Esophagus squamous epithelium (tissue), 5 donors: ENCODE measurements around the gene BMERB1. TPM values are rescaled to one million over a fixed set of nuclear protein-coding genes. Genes with fewer than 3 reads are reported as not detected.

ENCODE experiments used
- DNase-seq: peaks from one replicate; lab custom pipeline; 2025; lab: John Stamatoyannopoulos, UW
- H3K27ac ChIP-seq, 4 donors: fragments of 200-600 bp; sonication (generic); one replicate each; pipeline ENCODE4 v1.5.1; 2016 to 2019; ENCODE audit warnings: mild to moderate bottlenecking in 1 of 4
- H3K27me3 ChIP-seq, 4 donors: fragments of 200-600 bp; sonication (generic); 1 replicate in 3 of 4; 2 replicates in 1 of 4; pipeline versions ENCODE4 v1.5.1 to v1.6.0; 2017 to 2021; ENCODE audit warnings: antibody characterized with exemption in 1 of 4
- H3K36me3 ChIP-seq, 3 donors: fragments of 200-600 bp; sonication (generic); one replicate each; pipeline ENCODE4 v1.5.1; 2016 to 2019
- H3K4me1 ChIP-seq, 3 donors: fragments of 200-600 bp; sonication (generic); one replicate each; pipeline ENCODE4 v1.5.1; 2017 to 2019
- H3K4me3 ChIP-seq, 4 donors: fragments of 200-600 bp; sonication (generic); 1 replicate in 3 of 4; 2 replicates in 1 of 4; pipeline ENCODE4 v1.5.1; 2016 to 2019; ENCODE audit warnings: mild to moderate bottlenecking in 2 of 4, moderate library complexity in 1 of 4
- H3K9me3 ChIP-seq, 3 donors: fragments of 200-600 bp; sonication (generic); one replicate each; pipeline ENCODE4 v1.5.1; 2016 to 2019
- CTCF ChIP-seq, 6 experiments: fragments of 450-650 bp in 4 of 6; fragments of 200-600 bp in 2 of 6; sonication (generic) in 2 of 6; IDR thresholded peaks; one replicate each; pipeline ENCODE4 v1.5.1; 2016 to 2019; ENCODE audit warnings: antibody characterized with exemption in 6 of 6, mild to moderate bottlenecking in 4 of 6, moderate library complexity in 4 of 6
- POLR2A ChIP-seq, 4 donors: fragments of 450-650 bp; IDR thresholded peaks; one replicate each; pipeline ENCODE4 v1.6.1; 2017; ENCODE audit warnings: antibody characterized with exemption in 4 of 4, mild to moderate bottlenecking in 4 of 4, moderate library complexity in 3 of 4
- WGBS, 2 donors: methylation state at CpG; one replicate each; pipeline ENCODE4 v1.1.5; 2018; 5-methylcytosine and 5-hydroxymethylcytosine counted together
- intact Hi-C: fragments of 100-400 bp; cut with DNase I; formaldehyde crosslinking; loops from one replicate; pipeline ENCODE4 v1.15.0; 2022
- total RNA-seq, 4 donors: library from RNA; depleted of rRNA; stranded (reverse); fragments of >200 nt; gene quantifications; one replicate each; pipeline ENCODE4 v1.1.0, GENCODE V29; 2016
- donor health status: DM: yes; HTN: yes; CAD: no.

The BMERB1 gene
- total RNA-seq, 4 donors from 2014 or later, result 3.4 to 38.1 (median 14.9) TPM

GRCh38 chr16:15593235-15593634 lies 158.8 kb downstream of the BMERB1 start:
- peak overlapping the region; percentile 58 to 93 (median 68) for H3K27ac ChIP-seq
- H3K9me3 ChIP-seq, result no peaks in the 10 kb centered on the region
- WGBS, 2 donors, result 69 to 84% methylated on average over 5 to 7 of the region's 9 CpGs
- intact Hi-C loops, result no loop called here
- DNase-seq, result no peak
- no peaks in the 10 kb centered on the region for H3K27me3 ChIP-seq
- no peak overlapping the region for H3K4me3 ChIP-seq
- H3K36me3 ChIP-seq, result peaks cover 0 to 54% (median 21%) of the 10 kb centered on the region in 3 donors
- H3K4me1 ChIP-seq, result peaks cover 10 to 44% (median 32%) of the 10 kb centered on the region in 3 donors
- TF ChIP-seq POLR2A (IDR thresholded peaks at IDR 0.05) (no peak), CTCF (IDR thresholded peaks at IDR 0.05) (no peak)

- intact Hi-C loops, result no loop called here
Measured at GRCh38 chr16:15594711-15595320, 160.4 kb downstream of the BMERB1 start.

GRCh38 chr16:15597135-15597534 lies 162.7 kb downstream of the BMERB1 start:
- intact Hi-C loops, result no loop called here
- TF ChIP-seq CTCF (IDR thresholded peaks at IDR 0.05), result no peak
- TF ChIP-seq POLR2A (IDR thresholded peaks at IDR 0.05), result no peak
- Histone ChIP-seq H3K27me3 (no peaks in the 10 kb centered on the region), H3K36me3 (peaks cover 9 to 87% (median 50%) of the 10 kb centered on the region in 3 donors), H3K4me1 (peaks cover 0 to 11% (median 10%) of the 10 kb centered on the region in 3 donors), H3K27ac (no peak overlapping the region), H3K9me3 (no peaks in the 10 kb centered on the region), H3K4me3 (no peak overlapping the region)
- WGBS, 2 donors, result 79 to 87% methylated on average over 3 to 6 of the region's 6 CpGs
- no peak for DNase-seq

More at GRCh38 chr16:15594711-15595320, 160.4 kb downstream of the BMERB1 start:
- Histone ChIP-seq H3K4me1 (peaks cover 8 to 34% (median 25%) of the 10 kb centered on the region in 3 donors), H3K27ac (no peak overlapping the region), H3K27me3 (no peaks in the 10 kb centered on the region), H3K9me3 (no peaks in the 10 kb centered on the region), H3K36me3 (peaks cover 0 to 64% (median 31%) of the 10 kb centered on the region in 3 donors), H3K4me3 (no peak overlapping the region)
- 66 to 70% methylated on average over 6 of the region's 6 CpGs for WGBS, 2 donors
- no peak for DNase-seq
- TF ChIP-seq POLR2A (IDR thresholded peaks at IDR 0.05), result no peak
- no peak for TF ChIP-seq CTCF (IDR thresholded peaks at IDR 0.05)

GRCh38 chr16:15597822-15598647 lies 163.6 kb downstream of the BMERB1 start:
- Histone ChIP-seq H3K27ac (no peak overlapping the region), H3K27me3 (no peaks in the 10 kb centered on the region), H3K36me3 (peaks cover 9 to 96% (median 57%) of the 10 kb centered on the region in 3 donors), H3K4me1 (peaks cover 0 to 2% (median under 1%) of the 10 kb centered on the region in 3 donors), H3K4me3 (no peak overlapping the region), H3K9me3 (no peaks in the 10 kb centered on the region)
- intact Hi-C loops, result no loop called here
- TF ChIP-seq CTCF (IDR thresholded peaks at IDR 0.05) (no peak), POLR2A (IDR thresholded peaks at IDR 0.05) (no peak)
- no peak for DNase-seq
- WGBS, 2 donors, result 90 to 94% methylated on average over 4 to 14 of the region's 15 CpGs
